ENCODE data around the gene BCL2L1.

DNA sequence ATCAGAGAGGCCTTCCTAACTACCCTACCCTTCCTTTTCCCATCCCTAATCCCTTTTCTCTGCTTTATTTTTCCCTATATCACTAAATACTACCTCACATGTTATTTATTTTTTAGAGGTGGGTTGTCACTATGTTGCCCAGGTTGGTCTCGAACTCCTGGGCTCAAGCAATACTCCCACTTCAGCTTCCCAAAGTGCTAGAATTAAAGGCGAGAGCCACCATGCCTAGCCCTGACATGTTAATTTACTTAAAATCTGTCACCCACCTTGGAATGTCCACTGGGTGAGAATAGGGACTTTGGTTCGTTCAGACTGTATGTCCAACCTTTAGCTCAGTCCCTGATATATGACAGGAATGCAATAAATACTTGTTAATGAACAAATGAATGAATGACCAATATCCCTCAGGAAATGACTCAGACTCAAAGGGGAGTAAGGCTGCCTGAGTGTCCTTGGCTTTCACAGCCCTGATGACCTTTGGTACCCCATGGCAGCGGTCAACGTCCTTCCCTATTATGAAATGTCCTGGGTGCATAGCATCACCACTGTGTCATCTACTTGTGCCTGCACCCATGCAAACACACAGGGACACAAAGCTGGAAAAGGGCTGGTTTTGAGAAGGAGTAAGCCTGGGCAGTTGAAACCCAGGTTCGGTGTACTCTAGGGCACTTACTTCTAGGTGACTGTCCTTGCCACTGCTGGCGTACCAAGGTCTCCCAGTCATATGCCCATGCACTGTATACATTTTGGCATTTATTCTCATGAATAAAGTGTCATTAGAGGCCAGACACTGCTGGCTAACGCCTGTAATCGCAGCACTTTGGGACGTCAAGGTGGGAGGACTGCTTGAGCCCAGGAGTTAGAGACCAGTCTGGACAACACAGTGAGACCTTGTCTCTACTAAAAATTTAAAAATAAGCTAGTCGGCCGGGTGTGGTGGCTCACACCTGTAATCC lies 26.5 kb downstream of the BCL2L1 start:
- TF ChIP-seq, protein P1, sequence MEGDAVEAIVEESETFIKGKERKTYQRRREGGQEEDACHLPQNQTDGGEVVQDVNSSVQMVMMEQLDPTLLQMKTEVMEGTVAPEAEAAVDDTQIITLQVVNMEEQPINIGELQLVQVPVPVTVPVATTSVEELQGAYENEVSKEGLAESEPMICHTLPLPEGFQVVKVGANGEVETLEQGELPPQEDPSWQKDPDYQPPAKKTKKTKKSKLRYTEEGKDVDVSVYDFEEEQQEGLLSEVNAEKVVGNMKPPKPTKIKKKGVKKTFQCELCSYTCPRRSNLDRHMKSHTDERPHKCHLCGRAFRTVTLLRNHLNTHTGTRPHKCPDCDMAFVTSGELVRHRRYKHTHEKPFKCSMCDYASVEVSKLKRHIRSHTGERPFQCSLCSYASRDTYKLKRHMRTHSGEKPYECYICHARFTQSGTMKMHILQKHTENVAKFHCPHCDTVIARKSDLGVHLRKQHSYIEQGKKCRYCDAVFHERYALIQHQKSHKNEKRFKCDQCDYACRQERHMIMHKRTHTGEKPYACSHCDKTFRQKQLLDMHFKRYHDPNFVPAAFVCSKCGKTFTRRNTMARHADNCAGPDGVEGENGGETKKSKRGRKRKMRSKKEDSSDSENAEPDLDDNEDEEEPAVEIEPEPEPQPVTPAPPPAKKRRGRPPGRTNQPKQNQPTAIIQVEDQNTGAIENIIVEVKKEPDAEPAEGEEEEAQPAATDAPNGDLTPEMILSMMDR (IDR thresholded peaks at IDR 0.05; ENCODE audit: low read depth, low read length), result no peak
- TF ChIP-seq EZH2phosphoT487 (IDR thresholded peaks at IDR 0.05; ENCODE audit: low read depth), result no peak

Data from OCI-LY3 (cell line).